HCT116 (cell line): ENCODE data around the gene HEMGN. TPM values are rescaled to one million over a fixed set of nuclear protein-coding genes. Genes with fewer than 3 reads are reported as not detected.

Experiments
- ATAC-seq: fragments of 200-7000 bp; cut with Tn5 transposase; 2 replicates; pipeline ENCODE4 v1.9.1; 2020; ENCODE audit warnings: mild to moderate bottlenecking, moderate library complexity
- BruUV-seq: library from RNA; stranded (reverse); fragments of 400-500 nt; replicated peaks from 2 replicates; lab custom pipeline; 2021; lab: Mats Ljungman, UMichigan
- CTCF ChIA-PET: fragments of 300-600 bp; sonication (Branson Sonifier 250); formaldehyde crosslinking; loops from one replicate; lab custom pipeline; 2021; ENCODE audit warnings: antibody characterized with exemption; lab: Charles Lee
- POLR2A ChIA-PET: fragments of 300-600, 350-600 bp; sonication (Branson Sonifier 250); formaldehyde crosslinking; loops from one replicate; lab custom pipeline; 2021; ENCODE audit warnings: antibody characterized with exemption; lab: Charles Lee
- RAD21 ChIA-PET, 2 experiments: fragments of 300-600 bp; sonication (Branson Sonifier 250); formaldehyde crosslinking; loops; one replicate each; lab custom pipeline; 2023; ENCODE audit warnings: low total read pairs in 2 of 2; ENCODE audit not compliant: uncharacterized antibody in 2 of 2, unreplicated experiment in 2 of 2, low non-redundant PET in 1 of 2; lab: Charles Lee
- DNase-seq: peaks from one replicate; pipeline ENCODE4 v3.0.0-alpha.2; 2010; ENCODE audit warnings: low read depth, low spot score
- H2AFZ ChIP-seq: fragments of 200-600 bp; shearing (Covaris generic), sonication (generic); 2 replicates; pipeline ENCODE4 v1.6.1; 2017; ENCODE audit warnings: low read depth, mixed run types, mixed read lengths, antibody characterized with exemption, low read length; ENCODE audit not compliant: poor library complexity, severe bottlenecking
- H3K27ac ChIP-seq: 2 replicates; pipeline ENCODE4 v1.5.1; 2012; ENCODE audit warnings: low read depth, low read length
- H3K27me3 ChIP-seq: fragments of 200-600 bp; sonication (generic); 2 replicates; pipeline ENCODE4 v1.6.1; 2016; ENCODE audit warnings: mixed run types, low read length, mixed read lengths; ENCODE audit not compliant: insufficient read depth
- H3K36me3 ChIP-seq, 2 experiments: fragments of 200-500 bp in 1 of 2; fragments of 200-600 bp in 1 of 2; sonication (Bioruptor generic) in 1 of 2; sonication (generic) in 1 of 2; 2 replicates each; pipeline versions ENCODE4 v1.5.1 to v1.6.1; 2014 to 2016; ENCODE audit warnings: low read length in 2 of 2, inconsistent platforms in 1 of 2, mixed read lengths in 1 of 2, mixed run types in 1 of 2; ENCODE audit not compliant: insufficient read depth in 2 of 2, control insufficient read depth in 1 of 2
- H3K4me1 ChIP-seq, 2 experiments: fragments of 200-600 bp in 1 of 2; sonication (generic) in 1 of 2; 2 replicates each; pipeline versions ENCODE4 v1.5.1 to v1.6.1; 2012 to 2017; ENCODE audit warnings: low read length in 2 of 2, inconsistent platforms in 1 of 2, mild to moderate bottlenecking in 1 of 2, mixed read lengths in 1 of 2, mixed run types in 1 of 2, moderate library complexity in 1 of 2; ENCODE audit not compliant: insufficient read depth in 2 of 2, control insufficient read depth in 1 of 2
- H3K4me2 ChIP-seq: fragments of 200-600 bp; sonication (generic); 2 replicates; pipeline ENCODE4 v1.6.1; 2017; ENCODE audit warnings: mixed run types, low read length, mixed read lengths
- H3K4me3 ChIP-seq, 2 experiments: fragments of 200-600 bp in 1 of 2; sonication (generic) in 1 of 2; replicated peaks in 1 of 2; 2 replicates each; pipeline ENCODE4 v1.5.1; 2011 to 2016; ENCODE audit warnings: low read length in 2 of 2, control low read depth in 1 of 2, low read depth in 1 of 2, mild to moderate bottlenecking in 1 of 2, mixed read lengths in 1 of 2, mixed run types in 1 of 2
- H3K79me2 ChIP-seq: fragments of 200-600 bp; sonication (generic); 2 replicates; pipeline ENCODE4 v1.6.1; 2017; ENCODE audit warnings: mild to moderate bottlenecking, mixed run types, low read length, moderate library complexity, mixed read lengths; ENCODE audit not compliant: insufficient read depth
- H3K9ac ChIP-seq: fragments of 200-600 bp; sonication (generic); 2 replicates; pipeline ENCODE4 v1.6.1; 2016; ENCODE audit warnings: low read length, mixed read lengths
- H3K9me2 ChIP-seq: fragments of 200-600 bp; sonication (generic), shearing (Covaris generic); 2 replicates; pipeline ENCODE4 v1.6.1; 2017; ENCODE audit warnings: mixed run types, mild to moderate bottlenecking, moderate library complexity; ENCODE audit not compliant: insufficient read depth
- H3K9me3 ChIP-seq, 2 experiments: fragments of 200-500 bp in 1 of 2; fragments of 200-600 bp in 1 of 2; sonication (Bioruptor generic) in 1 of 2; sonication (generic) in 1 of 2; 2 replicates each; pipeline ENCODE4 v1.6.1; 2014 to 2017; ENCODE audit warnings: low read length in 2 of 2, mixed read lengths in 2 of 2, inconsistent platforms in 1 of 2, low read depth in 1 of 2, mild to moderate bottlenecking in 1 of 2, mixed run types in 1 of 2, moderate library complexity in 1 of 2; ENCODE audit not compliant: control insufficient read depth in 1 of 2, insufficient read depth in 1 of 2
- H4K20me1 ChIP-seq: fragments of 200-600 bp; sonication (generic), shearing (Covaris generic); 2 replicates; pipeline ENCODE4 v1.6.1; 2017; ENCODE audit warnings: mixed run types, mild to moderate bottlenecking, moderate library complexity; ENCODE audit not compliant: insufficient read depth
- ATF3 ChIP-seq: IDR thresholded peaks from 2 replicates; pipeline ENCODE4 v1.6.1; 2012
- CTCF ChIP-seq, 3 experiments: fragments of 200-600 bp in 1 of 3; sonication (generic) in 1 of 3; IDR thresholded peaks in 2 of 3; conservative IDR thresholded peaks in 1 of 3; 2 replicates each; pipeline ENCODE4 v1.5.1; 2012 to 2017; ENCODE audit warnings: low read depth in 2 of 3, low read length in 2 of 3, antibody characterized with exemption in 1 of 3, borderline replicate concordance in 1 of 3, control low read depth in 1 of 3, mild to moderate bottlenecking in 1 of 3, mixed read lengths in 1 of 3, mixed run types in 1 of 3, moderate library complexity in 1 of 3; ENCODE audit not compliant: insufficient read depth in 1 of 3
- EGR1 ChIP-seq: IDR thresholded peaks from 2 replicates; pipeline ENCODE4 v1.6.1; 2012; ENCODE audit warnings: low read depth
- EZH2phosphoT487 ChIP-seq: fragments of 200-600 bp; IDR thresholded peaks from 2 replicates; pipeline ENCODE4 v1.6.1; 2018; ENCODE audit warnings: antibody characterized with exemption, borderline replicate concordance
- FOSL1 ChIP-seq: IDR thresholded peaks from 2 replicates; pipeline ENCODE4 v1.6.1; 2012; ENCODE audit warnings: low read depth
- JUND ChIP-seq: IDR thresholded peaks from 2 replicates; pipeline ENCODE4 v1.6.1; 2012
- MAX ChIP-seq: IDR thresholded peaks from 2 replicates; pipeline ENCODE4 v1.6.1; 2012
- POLR2A ChIP-seq: IDR thresholded peaks from 2 replicates; pipeline ENCODE4 v1.7.0; 2011; ENCODE audit warnings: borderline replicate concordance; ENCODE audit not compliant: insufficient read depth, insufficient read length; ENCODE audit errors: extremely low read depth
- RAD21 ChIP-seq: IDR thresholded peaks from 2 replicates; pipeline ENCODE4 v1.6.1; 2012; ENCODE audit warnings: low read depth, mild to moderate bottlenecking
- REST ChIP-seq: IDR thresholded peaks from 2 replicates; pipeline ENCODE4 v1.6.1; 2012; ENCODE audit warnings: low read depth
- SP1 ChIP-seq: IDR thresholded peaks from 2 replicates; pipeline ENCODE4 v1.6.1; 2012; ENCODE audit warnings: low read depth
- TCF7L2 ChIP-seq: IDR thresholded peaks from 2 replicates; pipeline ENCODE4 v1.7.0; 2011; ENCODE audit warnings: borderline replicate concordance, inconsistent platforms; ENCODE audit not compliant: insufficient read depth, insufficient read length; ENCODE audit errors: extremely low read depth
- YY1 ChIP-seq: IDR thresholded peaks from 2 replicates; pipeline ENCODE4 v1.6.1; 2011; ENCODE audit warnings: low read length, low read depth, moderate library complexity, mild to moderate bottlenecking; ENCODE audit not compliant: insufficient replicate concordance; ENCODE audit errors: extremely low read depth
- ZNF274 ChIP-seq: fragments of 200-500 bp; sonication (Bioruptor generic); IDR thresholded peaks from 2 replicates; pipeline ENCODE4 v1.6.1; 2014; ENCODE audit warnings: mild to moderate bottlenecking, low read depth, low read length, inconsistent platforms
- intact Hi-C: fragments of 100-400 bp; cut with micrococcal nuclease; formaldehyde crosslinking; loops from 2 replicates; pipeline ENCODE4 v1.10.0; 2022
- total RNA-seq: library from RNA; stranded (reverse); gene quantifications from one replicate; pipeline ENCODE4 v1.2.1, GENCODE V29; 2021; ENCODE audit not compliant: unreplicated experiment

The HEMGN gene
- total RNA-seq, 1 experiment from 2014 or later: not detected

- no peak for TF ChIP-seq REST
These were observed 21.6 kb upstream of the HEMGN start (continued) for GRCh38 chr9:97959585-97959984.

- ChIA-PET CTCF (no interaction called here), RAD21 (no interaction called here), POLR2A (interaction anchor here (0.6 kb wide), 1 partner anchor 8 kb away, joined by 3 read pairs; no protein-coding TSS in a partner anchor)
- no peak overlapping the region for H3K9ac ChIP-seq
- H2AFZ ChIP-seq: no peak overlapping the region
- H4K20me1 ChIP-seq: no peaks in the 10 kb centered on the region
- no peaks in the 10 kb centered on the region for H3K36me3 ChIP-seq
- no peaks in the 10 kb centered on the region for H3K9me2 ChIP-seq
- no peaks in the 10 kb centered on the region for H3K79me2 ChIP-seq
- no peak overlapping the region for H3K4me2 ChIP-seq
- no peak for DNase-seq
- no peak for ATAC-seq
- no peaks in the 10 kb centered on the region for H3K27me3 ChIP-seq
- no TSS peak for BruUV-seq
- no peaks in the 10 kb centered on the region for H3K4me1 ChIP-seq
- no peak for TF ChIP-seq EGR1
- no peak for TF ChIP-seq ZNF274
- TF ChIP-seq YY1: no peak
- TF ChIP-seq EZH2phosphoT487: no peak
- TF ChIP-seq MAX: no peak
- TF ChIP-seq TCF7L2: no peak
- TF ChIP-seq ATF3: no peak
- no peak for TF ChIP-seq FOSL1
- TF ChIP-seq CTCF (IDR thresholded peaks at IDR 0.05 in 2 of 3, conservative IDR thresholded peaks at IDR 0.05 in 1 of 3; ENCODE audit: borderline replicate concordance in 1 of 3, insufficient read depth in 1 of 3, low read depth in 2 of 3, low read length in 2 of 3): no peak
- TF ChIP-seq POLR2A: no peak
- no peak for TF ChIP-seq SP1
- no peak for TF ChIP-seq JUND
- TF ChIP-seq RAD21: no peak
- H3K9me3 ChIP-seq: no peaks in the 10 kb centered on the region
- no peak overlapping the region for H3K4me3 ChIP-seq
- intact Hi-C loops: no loop called here
- H3K27ac ChIP-seq: no peak overlapping the region
These were observed 21.0 kb upstream of the HEMGN start for GRCh38 chr9:97958812-97959511.
